HG03575 (cell line): ENCODE data around the gene SYDE1.
"Not testable (repeated sequence)": the region's sequence is repeated elsewhere in the genome, so short reads cannot be mapped to it uniquely, and the experiment has no call there.

ENCODE experiments used
- ATAC-seq: cut with Tn5 transposase; IDR thresholded peaks from one replicate; pipeline ENCODE4 v1.9.1; 2021; ENCODE audit not compliant: unreplicated experiment, insufficient number of reproducible peaks, low FRiP score; ENCODE audit errors: extremely low read depth

The SYDE1 gene

GRCh38 chr19:15107061-15108010 is at the start of gene SYDE1:
SYDE1 (plus strand) TSS chr19:15107401; CDS start chr19:15107434, 33 bp downstream.
- no peak for ATAC-seq

GRCh38 chr19:15062036-15062435 is 45.2 kb upstream of the SYDE1 start:
- ATAC-seq = no peak

GRCh38 chr19:15070386-15070785 is 36.8 kb upstream of the SYDE1 start:
- not testable (repeated sequence) for ATAC-seq

- no peak for ATAC-seq
These were observed 34.1 kb upstream of the SYDE1 start for GRCh38 chr19:15072930-15073647.

GRCh38 chr19:15074371-15074770 is 32.8 kb upstream of the SYDE1 start:
- no peak for ATAC-seq

- no peak for ATAC-seq
These were observed 31.4 kb upstream of the SYDE1 start for GRCh38 chr19:15075806-15076205.

GRCh38 chr19:15080002-15080401 is 27.2 kb upstream of the SYDE1 start:
- ATAC-seq = not testable (repeated sequence)

- no peak for ATAC-seq
These were observed 25.3 kb upstream of the SYDE1 start, which contains the start of gene OR1I1 for GRCh38 chr19:15081911-15082310. OR1I1 (plus strand) TSS chr19:15082211; CDS start chr19:15087066, 4,855 bp downstream.

GRCh38 chr19:15087182-15087581 is 20.0 kb upstream of the SYDE1 start:
- ATAC-seq = no peak

GRCh38 chr19:15091918-15092753 is 15.1 kb upstream of the SYDE1 start:
- ATAC-seq = no peak

- ATAC-seq = no peak
These were observed 14.2 kb upstream of the SYDE1 start for GRCh38 chr19:15093001-15093400.

GRCh38 chr19:15096223-15096622 is 11.0 kb upstream of the SYDE1 start:
- ATAC-seq = no peak

- ATAC-seq = not testable (repeated sequence)
These were observed 9.2 kb upstream of the SYDE1 start for GRCh38 chr19:15097980-15098379.

GRCh38 chr19:15098460-15098859 is 8.7 kb upstream of the SYDE1 start:
- no peak for ATAC-seq

- ATAC-seq = no peak
These were observed 8.1 kb upstream of the SYDE1 start for GRCh38 chr19:15099017-15099582.

- ATAC-seq = no peak
These were observed 5.6 kb upstream of the SYDE1 start for GRCh38 chr19:15101479-15102082.

GRCh38 chr19:15104003-15104402 is 3.2 kb upstream of the SYDE1 start:
- ATAC-seq = no peak

GRCh38 chr19:15104411-15104810 is 2.8 kb upstream of the SYDE1 start:
- no peak for ATAC-seq
